ENCODE data around the gene ADAMTS12.
"Not testable (repeated sequence)": the region's sequence is repeated elsewhere in the genome, so short reads cannot be mapped to it uniquely, and the experiment has no call there.

ADAMTS12 gene

GRCh38 chr5:33885679-33886078, 6.1 kb downstream of the ADAMTS12 start:
- no peaks in the 10 kb centered on the region for H3K36me3 ChIP-seq (ENCODE audit: control insufficient read depth, insufficient read depth, low read length)
- no peak overlapping the region for H3K27ac ChIP-seq (ENCODE audit: insufficient read depth, low read length, poor library complexity, severe bottlenecking)
- H3K4me1 ChIP-seq (ENCODE audit: control insufficient read depth, insufficient read depth, low read length, poor library complexity, severe bottlenecking), result no peaks in the 10 kb centered on the region
- no peak for DNase-seq
- no peaks in the 10 kb centered on the region for H3K9me3 ChIP-seq (ENCODE audit: control insufficient read depth, low read length)
- H3K4me3 ChIP-seq (ENCODE audit: insufficient read depth, low read depth, low read length, poor library complexity, severe bottlenecking), result no peak overlapping the region
- H3K27me3 ChIP-seq (replicated peaks; ENCODE audit: control insufficient read depth, insufficient read depth, low read length, poor library complexity, severe bottlenecking), result no peaks in the 10 kb centered on the region

GRCh38 chr5:33883482-33883881, 8.3 kb downstream of the ADAMTS12 start:
- no peak overlapping the region for H3K4me3 ChIP-seq (ENCODE audit: insufficient read depth, low read depth, low read length, poor library complexity, severe bottlenecking)
- DNase-seq, result no peak
- no peaks in the 10 kb centered on the region for H3K9me3 ChIP-seq (ENCODE audit: control insufficient read depth, low read length)
- no peaks in the 10 kb centered on the region for H3K27me3 ChIP-seq (replicated peaks; ENCODE audit: control insufficient read depth, insufficient read depth, low read length, poor library complexity, severe bottlenecking)
- H3K36me3 ChIP-seq (ENCODE audit: control insufficient read depth, insufficient read depth, low read length), result no peaks in the 10 kb centered on the region
- H3K4me1 ChIP-seq (ENCODE audit: control insufficient read depth, insufficient read depth, low read length, poor library complexity, severe bottlenecking), result no peaks in the 10 kb centered on the region
- no peak overlapping the region for H3K27ac ChIP-seq (ENCODE audit: insufficient read depth, low read length, poor library complexity, severe bottlenecking)

- DNase-seq, result no peak
- no peak overlapping the region for H3K4me3 ChIP-seq (ENCODE audit: insufficient read depth, low read depth, low read length, poor library complexity, severe bottlenecking)
- H3K9me3 ChIP-seq (ENCODE audit: control insufficient read depth, low read length), result no peaks in the 10 kb centered on the region
- H3K4me1 ChIP-seq (ENCODE audit: control insufficient read depth, insufficient read depth, low read length, poor library complexity, severe bottlenecking), result no peaks in the 10 kb centered on the region
- H3K27me3 ChIP-seq (replicated peaks; ENCODE audit: control insufficient read depth, insufficient read depth, low read length, poor library complexity, severe bottlenecking), result no peaks in the 10 kb centered on the region
- no peaks in the 10 kb centered on the region for H3K36me3 ChIP-seq (ENCODE audit: control insufficient read depth, insufficient read depth, low read length)
- H3K27ac ChIP-seq (ENCODE audit: insufficient read depth, low read length, poor library complexity, severe bottlenecking), result no peak overlapping the region
These were observed 11.5 kb downstream of the ADAMTS12 start for GRCh38 chr5:33880319-33880718.

- Histone ChIP-seq H3K27me3 (replicated peaks; ENCODE audit: control insufficient read depth, insufficient read depth, low read length, poor library complexity, severe bottlenecking) (no peaks in the 10 kb centered on the region), H3K36me3 (ENCODE audit: control insufficient read depth, insufficient read depth, low read length) (no peaks in the 10 kb centered on the region), H3K4me3 (ENCODE audit: insufficient read depth, low read depth, low read length, poor library complexity, severe bottlenecking) (no peak overlapping the region), H3K9me3 (ENCODE audit: control insufficient read depth, low read length) (no peaks in the 10 kb centered on the region), H3K27ac (ENCODE audit: insufficient read depth, low read length, poor library complexity, severe bottlenecking) (no peak overlapping the region), H3K4me1 (ENCODE audit: control insufficient read depth, insufficient read depth, low read length, poor library complexity, severe bottlenecking) (no peaks in the 10 kb centered on the region)
- DNase-seq, result no peak
These were observed 14.3 kb downstream of the ADAMTS12 start for GRCh38 chr5:33877449-33877848.

- Histone ChIP-seq H3K4me1 (ENCODE audit: control insufficient read depth, insufficient read depth, low read length, poor library complexity, severe bottlenecking) (no peaks in the 10 kb centered on the region), H3K36me3 (ENCODE audit: control insufficient read depth, insufficient read depth, low read length) (no peaks in the 10 kb centered on the region), H3K9me3 (ENCODE audit: control insufficient read depth, low read length) (peaks cover 5% of the 10 kb centered on the region), H3K27me3 (replicated peaks; ENCODE audit: control insufficient read depth, insufficient read depth, low read length, poor library complexity, severe bottlenecking) (no peaks in the 10 kb centered on the region), H3K27ac (ENCODE audit: insufficient read depth, low read length, poor library complexity, severe bottlenecking) (no peak overlapping the region), H3K4me3 (ENCODE audit: insufficient read depth, low read depth, low read length, poor library complexity, severe bottlenecking) (no peak overlapping the region)
- no peak for DNase-seq
These were observed 24.5 kb downstream of the ADAMTS12 start for GRCh38 chr5:33867241-33867640.

GRCh38 chr5:33859177-33859576, 32.6 kb downstream of the ADAMTS12 start:
- H3K27ac ChIP-seq (ENCODE audit: insufficient read depth, low read length, poor library complexity, severe bottlenecking); H3K4me1 ChIP-seq (ENCODE audit: control insufficient read depth, insufficient read depth, low read length, poor library complexity, severe bottlenecking); H3K36me3 ChIP-seq (ENCODE audit: control insufficient read depth, insufficient read depth, low read length); H3K4me3 ChIP-seq (ENCODE audit: insufficient read depth, low read depth, low read length, poor library complexity, severe bottlenecking); H3K27me3 ChIP-seq (replicated peaks; ENCODE audit: control insufficient read depth, insufficient read depth, low read length, poor library complexity, severe bottlenecking); DNase-seq; H3K9me3 ChIP-seq (ENCODE audit: control insufficient read depth, low read length): not testable (repeated sequence)

- no peaks in the 10 kb centered on the region for H3K4me1 ChIP-seq (ENCODE audit: control insufficient read depth, insufficient read depth, low read length, poor library complexity, severe bottlenecking)
- H3K36me3 ChIP-seq (ENCODE audit: control insufficient read depth, insufficient read depth, low read length), result no peaks in the 10 kb centered on the region
- H3K27ac ChIP-seq (ENCODE audit: insufficient read depth, low read length, poor library complexity, severe bottlenecking), result no peak overlapping the region
- DNase-seq, result no peak
- H3K4me3 ChIP-seq (ENCODE audit: insufficient read depth, low read depth, low read length, poor library complexity, severe bottlenecking), result no peak overlapping the region
- H3K9me3 ChIP-seq (ENCODE audit: control insufficient read depth, low read length), result no peaks in the 10 kb centered on the region
- no peaks in the 10 kb centered on the region for H3K27me3 ChIP-seq (replicated peaks; ENCODE audit: control insufficient read depth, insufficient read depth, low read length, poor library complexity, severe bottlenecking)
These were observed 34.8 kb downstream of the ADAMTS12 start for GRCh38 chr5:33857037-33857436.

GRCh38 chr5:33855396-33855795, 36.4 kb downstream of the ADAMTS12 start:
- no peak for DNase-seq
- Histone ChIP-seq H3K27ac (ENCODE audit: insufficient read depth, low read length, poor library complexity, severe bottlenecking) (no peak overlapping the region), H3K4me1 (ENCODE audit: control insufficient read depth, insufficient read depth, low read length, poor library complexity, severe bottlenecking) (no peaks in the 10 kb centered on the region), H3K4me3 (ENCODE audit: insufficient read depth, low read depth, low read length, poor library complexity, severe bottlenecking) (no peak overlapping the region), H3K27me3 (replicated peaks; ENCODE audit: control insufficient read depth, insufficient read depth, low read length, poor library complexity, severe bottlenecking) (no peaks in the 10 kb centered on the region), H3K9me3 (ENCODE audit: control insufficient read depth, low read length) (no peaks in the 10 kb centered on the region), H3K36me3 (ENCODE audit: control insufficient read depth, insufficient read depth, low read length) (no peaks in the 10 kb centered on the region)

GRCh38 chr5:33854733-33855151, 37.0 kb downstream of the ADAMTS12 start:
- no peak overlapping the region for H3K4me3 ChIP-seq (ENCODE audit: insufficient read depth, low read depth, low read length, poor library complexity, severe bottlenecking)
- no peaks in the 10 kb centered on the region for H3K9me3 ChIP-seq (ENCODE audit: control insufficient read depth, low read length)
- no peak for DNase-seq
- peaks cover 3% of the 10 kb centered on the region for H3K4me1 ChIP-seq (ENCODE audit: control insufficient read depth, insufficient read depth, low read length, poor library complexity, severe bottlenecking)
- no peaks in the 10 kb centered on the region for H3K36me3 ChIP-seq (ENCODE audit: control insufficient read depth, insufficient read depth, low read length)
- no peaks in the 10 kb centered on the region for H3K27me3 ChIP-seq (replicated peaks; ENCODE audit: control insufficient read depth, insufficient read depth, low read length, poor library complexity, severe bottlenecking)
- H3K27ac ChIP-seq (ENCODE audit: insufficient read depth, low read length, poor library complexity, severe bottlenecking), result no peak overlapping the region

GRCh38 chr5:33852837-33853236, 39.0 kb downstream of the ADAMTS12 start:
- Histone ChIP-seq H3K4me3 (ENCODE audit: insufficient read depth, low read depth, low read length, poor library complexity, severe bottlenecking) (no peak overlapping the region), H3K4me1 (ENCODE audit: control insufficient read depth, insufficient read depth, low read length, poor library complexity, severe bottlenecking) (peaks cover 3% of the 10 kb centered on the region), H3K27me3 (replicated peaks; ENCODE audit: control insufficient read depth, insufficient read depth, low read length, poor library complexity, severe bottlenecking) (no peaks in the 10 kb centered on the region), H3K9me3 (ENCODE audit: control insufficient read depth, low read length) (no peaks in the 10 kb centered on the region), H3K27ac (ENCODE audit: insufficient read depth, low read length, poor library complexity, severe bottlenecking) (no peak overlapping the region), H3K36me3 (ENCODE audit: control insufficient read depth, insufficient read depth, low read length) (no peaks in the 10 kb centered on the region)
- DNase-seq, result no peak

- H3K27ac ChIP-seq (ENCODE audit: insufficient read depth, low read length, poor library complexity, severe bottlenecking), result no peak overlapping the region
- DNase-seq, result no peak
- H3K4me3 ChIP-seq (ENCODE audit: insufficient read depth, low read depth, low read length, poor library complexity, severe bottlenecking), result no peak overlapping the region
- no peaks in the 10 kb centered on the region for H3K9me3 ChIP-seq (ENCODE audit: control insufficient read depth, low read length)
- no peaks in the 10 kb centered on the region for H3K27me3 ChIP-seq (replicated peaks; ENCODE audit: control insufficient read depth, insufficient read depth, low read length, poor library complexity, severe bottlenecking)
- H3K36me3 ChIP-seq (ENCODE audit: control insufficient read depth, insufficient read depth, low read length), result no peaks in the 10 kb centered on the region
- H3K4me1 ChIP-seq (ENCODE audit: control insufficient read depth, insufficient read depth, low read length, poor library complexity, severe bottlenecking), result peaks cover 3% of the 10 kb centered on the region
These were observed 39.5 kb downstream of the ADAMTS12 start for GRCh38 chr5:33852319-33852718.
